Stimulated activated CD8-positive, alpha-beta memory T cell treated with anti-CD3 and anti-CD28 coated beads, Interleukin-4, amount 100 ng/mL, for 24 hours (primary cell): Measurements from ENCODE around the gene MORF4L1.
"Not testable (repeated sequence)": the region's sequence is repeated elsewhere in the genome, so short reads cannot be mapped to it uniquely, and the experiment has no call there.

Source experiments
- DNase-seq: peaks from one replicate; pipeline ENCODE4 v3.0.0-alpha.2; 2020; ENCODE audit warnings: low read depth

The MORF4L1 gene

GRCh38 chr15:78859971-78860719 lies 12.5 kb upstream of the MORF4L1 start:
- DNase-seq = peak; percentile 52

GRCh38 chr15:78865585-78865984 lies 7.1 kb upstream of the MORF4L1 start:
- not testable (repeated sequence) for DNase-seq

- DNase-seq = not testable (repeated sequence)
Observed at GRCh38 chr15:78866031-78866430, 6.7 kb upstream of the MORF4L1 start.

GRCh38 chr15:78866803-78867202 lies 5.9 kb upstream of the MORF4L1 start:
- no peak for DNase-seq

GRCh38 chr15:78868366-78868765 lies 4.3 kb upstream of the MORF4L1 start:
- no peak for DNase-seq

GRCh38 chr15:78871483-78872127 lies 1.1 kb upstream of the MORF4L1 start:
- not testable (repeated sequence) for DNase-seq

- DNase-seq = peak; percentile 86
Observed at GRCh38 chr15:78872972-78873792, 492 bp downstream of the MORF4L1 start.

GRCh38 chr15:78873793-78874765 lies 1.4 kb downstream of the MORF4L1 start:
- DNase-seq = no peak

- DNase-seq = no peak
Observed at GRCh38 chr15:78875107-78875914, 2.6 kb downstream of the MORF4L1 start.

GRCh38 chr15:78876954-78877353 lies 4.3 kb downstream of the MORF4L1 start:
- DNase-seq = not testable (repeated sequence)

- no peak for DNase-seq
Observed at GRCh38 chr15:78878356-78878755, 5.7 kb downstream of the MORF4L1 start.

GRCh38 chr15:78879517-78880241 lies 7.0 kb downstream of the MORF4L1 start:
- no peak for DNase-seq

GRCh38 chr15:78880242-78880533 lies 7.5 kb downstream of the MORF4L1 start:
- no peak for DNase-seq

GRCh38 chr15:78880813-78881212 lies 8.1 kb downstream of the MORF4L1 start:
- no peak for DNase-seq

GRCh38 chr15:78881681-78882080 lies 9.0 kb downstream of the MORF4L1 start:
- no peak for DNase-seq

- no peak for DNase-seq
Observed at GRCh38 chr15:78889000-78889399, 16.3 kb downstream of the MORF4L1 start.

- no peak for DNase-seq
Observed at GRCh38 chr15:78893538-78893937, 20.8 kb downstream of the MORF4L1 start.

- DNase-seq = no peak
Observed at GRCh38 chr15:78895471-78895870, 22.8 kb downstream of the MORF4L1 start.

GRCh38 chr15:78898540-78898939 lies 25.9 kb downstream of the MORF4L1 start:
- no peak for DNase-seq
